WTC11 (cell line): ENCODE measurements around the gene PRPSAP1.
"Not testable (repeated sequence)": the region's sequence is repeated elsewhere in the genome, so short reads cannot be mapped to it uniquely, and the experiment has no call there.

Source experiments
- ELF4 ChIP-seq: sonication (generic); formaldehyde crosslinking; IDR thresholded peaks from 2 replicates; pipeline ENCODE4 v1.8.1; 2022; ENCODE audit warnings: low read depth, mild to moderate bottlenecking, moderate library complexity, missing genetic modification reagents
- ESRRA ChIP-seq: sonication (generic); formaldehyde crosslinking; IDR thresholded peaks from 2 replicates; pipeline ENCODE4 v1.8.1; 2022; ENCODE audit warnings: mild to moderate bottlenecking, missing genetic modification reagents, borderline replicate concordance
- HMGA2 ChIP-seq: fragments of 250-450 bp; sonication (Bioruptor Pico); IDR thresholded peaks from 2 replicates; pipeline ENCODE4 v1.4.0; 2021; ENCODE audit warnings: mild to moderate bottlenecking, moderate library complexity
- JUN ChIP-seq: sonication (generic); formaldehyde crosslinking; IDR thresholded peaks from 2 replicates; pipeline ENCODE4 v1.8.0; 2023; ENCODE audit warnings: mild to moderate bottlenecking, missing genetic modification reagents
- NR2C2 ChIP-seq: sonication (generic); formaldehyde crosslinking; IDR thresholded peaks from 2 replicates; pipeline ENCODE4 v1.8.0; 2022; ENCODE audit warnings: mild to moderate bottlenecking, missing genetic modification reagents
- ZBTB21 ChIP-seq: sonication (generic); formaldehyde crosslinking; IDR thresholded peaks from 2 replicates; pipeline ENCODE4 v1.8.1; 2023; ENCODE audit warnings: mild to moderate bottlenecking, missing genetic modification reagents, borderline replicate concordance
- ZNF263 ChIP-seq: sonication (generic); formaldehyde crosslinking; IDR thresholded peaks from 2 replicates; pipeline ENCODE4 v1.8.1; 2022; ENCODE audit warnings: low read depth, mild to moderate bottlenecking, moderate library complexity, missing genetic modification reagents
- TF ChIP-seq, protein P1 (sequence below): fragments of 200-600 bp; IDR thresholded peaks from 2 replicates; pipeline ENCODE4 v1.8.0; 2022; ENCODE audit warnings: antibody characterized with exemption
- TF ChIP-seq, protein P2 (sequence below): sonication (generic); formaldehyde crosslinking; IDR thresholded peaks from 2 replicates; pipeline ENCODE4 v1.8.1; 2023; ENCODE audit warnings: mild to moderate bottlenecking, missing genetic modification reagents, moderate library complexity

DNA sequence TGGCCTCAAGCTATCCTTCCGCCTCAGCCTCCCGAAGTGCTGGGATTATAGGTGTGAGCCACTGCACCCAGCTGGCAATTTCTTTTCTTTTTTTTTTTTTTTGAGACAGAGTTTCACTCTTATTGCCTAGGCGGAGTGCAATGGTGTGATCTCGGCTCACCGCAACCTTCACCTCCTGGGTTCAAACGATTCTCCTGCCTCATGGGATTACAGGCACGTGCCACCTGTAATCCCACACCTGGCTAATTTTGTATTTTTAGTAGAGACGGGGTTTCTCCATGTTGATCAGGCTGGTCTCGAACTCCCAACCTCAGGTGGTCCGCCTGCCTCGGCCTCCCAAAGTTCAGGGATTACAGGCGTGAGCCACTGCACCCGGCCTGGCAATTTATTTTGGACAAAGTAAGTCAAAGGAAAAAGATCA, 86.1 kb downstream of the PRPSAP1 start:
- TF ChIP-seq, protein P1, sequence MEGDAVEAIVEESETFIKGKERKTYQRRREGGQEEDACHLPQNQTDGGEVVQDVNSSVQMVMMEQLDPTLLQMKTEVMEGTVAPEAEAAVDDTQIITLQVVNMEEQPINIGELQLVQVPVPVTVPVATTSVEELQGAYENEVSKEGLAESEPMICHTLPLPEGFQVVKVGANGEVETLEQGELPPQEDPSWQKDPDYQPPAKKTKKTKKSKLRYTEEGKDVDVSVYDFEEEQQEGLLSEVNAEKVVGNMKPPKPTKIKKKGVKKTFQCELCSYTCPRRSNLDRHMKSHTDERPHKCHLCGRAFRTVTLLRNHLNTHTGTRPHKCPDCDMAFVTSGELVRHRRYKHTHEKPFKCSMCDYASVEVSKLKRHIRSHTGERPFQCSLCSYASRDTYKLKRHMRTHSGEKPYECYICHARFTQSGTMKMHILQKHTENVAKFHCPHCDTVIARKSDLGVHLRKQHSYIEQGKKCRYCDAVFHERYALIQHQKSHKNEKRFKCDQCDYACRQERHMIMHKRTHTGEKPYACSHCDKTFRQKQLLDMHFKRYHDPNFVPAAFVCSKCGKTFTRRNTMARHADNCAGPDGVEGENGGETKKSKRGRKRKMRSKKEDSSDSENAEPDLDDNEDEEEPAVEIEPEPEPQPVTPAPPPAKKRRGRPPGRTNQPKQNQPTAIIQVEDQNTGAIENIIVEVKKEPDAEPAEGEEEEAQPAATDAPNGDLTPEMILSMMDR: not testable (repeated sequence)
- not testable (repeated sequence) for TF ChIP-seq HMGA2 (CRISPR knock-in tag); JUN; ESRRA (CRISPR knock-in tag); ELF4 (CRISPR knock-in tag); NR2C2; ZNF263; ZBTB21
- TF ChIP-seq, protein P2, sequence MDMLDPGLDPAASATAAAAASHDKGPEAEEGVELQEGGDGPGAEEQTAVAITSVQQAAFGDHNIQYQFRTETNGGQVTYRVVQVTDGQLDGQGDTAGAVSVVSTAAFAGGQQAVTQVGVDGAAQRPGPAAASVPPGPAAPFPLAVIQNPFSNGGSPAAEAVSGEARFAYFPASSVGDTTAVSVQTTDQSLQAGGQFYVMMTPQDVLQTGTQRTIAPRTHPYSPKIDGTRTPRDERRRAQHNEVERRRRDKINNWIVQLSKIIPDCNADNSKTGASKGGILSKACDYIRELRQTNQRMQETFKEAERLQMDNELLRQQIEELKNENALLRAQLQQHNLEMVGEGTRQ: not testable (repeated sequence)
